WTC11 (cell line): ENCODE results near the gene ARMH2. TPM values are rescaled to one million over a fixed set of nuclear protein-coding genes. Genes with fewer than 3 reads are reported as not detected.
A peak's percentile ranks its signal among the peaks of the same experiment; 100 is the strongest.

ENCODE experiments used
- ATAC-seq: fragments of 200-7000 bp; cut with Tn5 transposase; 2 replicates; pipeline ENCODE4 v1.10.0; 2021; ENCODE audit warnings: mild to moderate bottlenecking, moderate library complexity
- CTCF ChIA-PET: fragments of 300-600 bp; sonication (Branson Sonifier 250); formaldehyde crosslinking; loops from one replicate; lab custom pipeline; 2021; ENCODE audit warnings: antibody characterized with exemption; lab: Charles Lee
- POLR2A ChIA-PET: fragments of 350-600 bp; sonication (Branson Sonifier 250); formaldehyde crosslinking; loops from one replicate; lab custom pipeline; 2021; ENCODE audit warnings: antibody characterized with exemption; lab: Charles Lee
- DNase-seq: peaks from one replicate; pipeline ENCODE4 v3.0.0; 2021; ENCODE audit warnings: low spot score
- H3K27ac Mint-ChIP-seq: 2 replicates; pipeline ENCODE4 v1.8.0; 2021; ENCODE audit warnings: mixed read lengths
- H3K27me3 Mint-ChIP-seq: 2 replicates; pipeline ENCODE4 v1.8.0; 2021; ENCODE audit warnings: low read depth, mild to moderate bottlenecking, moderate library complexity, mixed read lengths
- H3K36me3 Mint-ChIP-seq: 2 replicates; pipeline ENCODE4 v1.8.0; 2021; ENCODE audit warnings: mixed read lengths
- H3K4me1 Mint-ChIP-seq: 2 replicates; pipeline ENCODE4 v1.8.0; 2022; ENCODE audit warnings: mixed read lengths
- H3K4me3 Mint-ChIP-seq: 2 replicates; pipeline ENCODE4 v1.8.0; 2021; ENCODE audit warnings: mild to moderate bottlenecking, moderate library complexity, mixed read lengths
- H3K9me3 Mint-ChIP-seq: 2 replicates; pipeline ENCODE4 v1.8.0; 2021; ENCODE audit warnings: mixed read lengths
- GABPB1 ChIP-seq: sonication (generic); formaldehyde crosslinking; IDR thresholded peaks from 2 replicates; pipeline ENCODE4 v1.8.1; 2023; ENCODE audit warnings: mild to moderate bottlenecking, missing genetic modification reagents
- KAT7 ChIP-seq: sonication (generic); formaldehyde crosslinking; IDR thresholded peaks from 2 replicates; pipeline ENCODE4 v1.8.1; 2023; ENCODE audit warnings: missing genetic modification reagents, mild to moderate bottlenecking, borderline replicate concordance
- NFYB ChIP-seq: sonication (generic); formaldehyde crosslinking; conservative IDR thresholded peaks from 2 replicates; pipeline ENCODE4 v1.8.0; 2022; ENCODE audit warnings: low read depth, missing genetic modification reagents
- SMAD4 ChIP-seq: sonication (generic); formaldehyde crosslinking; IDR thresholded peaks from 2 replicates; pipeline ENCODE4 v1.8.0; 2022; ENCODE audit warnings: mild to moderate bottlenecking, missing genetic modification reagents
- TP53 ChIP-seq: sonication (generic); formaldehyde crosslinking; IDR thresholded peaks from 2 replicates; pipeline ENCODE4 v1.8.1; 2023; ENCODE audit warnings: mild to moderate bottlenecking, missing genetic modification reagents
- ZNF138 ChIP-seq: sonication (generic); formaldehyde crosslinking; conservative IDR thresholded peaks from 2 replicates; pipeline ENCODE4 v1.8.1; 2022; ENCODE audit warnings: mild to moderate bottlenecking, moderate library complexity, missing genetic modification reagents
- ZNF317 ChIP-seq: sonication (generic); formaldehyde crosslinking; IDR thresholded peaks from 2 replicates; pipeline ENCODE4 v1.8.1; 2023; ENCODE audit warnings: low read depth, mild to moderate bottlenecking, moderate library complexity, missing genetic modification reagents, borderline replicate concordance
- total RNA-seq: library from RNA; stranded (reverse); gene quantifications from 3 replicates; pipeline ENCODE4 v1.2.3, GENCODE V29; 2021
- TF ChIP-seq, protein P1 (sequence below): sonication (generic); formaldehyde crosslinking; IDR thresholded peaks from 2 replicates; pipeline ENCODE4 v1.8.0; 2022; ENCODE audit warnings: missing genetic modification reagents
- TF ChIP-seq, protein P2 (sequence below): fragments of 200-600 bp; IDR thresholded peaks from 2 replicates; pipeline ENCODE4 v1.8.0; 2022; ENCODE audit warnings: antibody characterized with exemption
- TF ChIP-seq, protein P3 (sequence below): sonication (generic); formaldehyde crosslinking; IDR thresholded peaks from 2 replicates; pipeline ENCODE4 v1.8.1; 2022; ENCODE audit warnings: low read depth, mild to moderate bottlenecking, moderate library complexity, missing genetic modification reagents, borderline replicate concordance
- TF ChIP-seq, protein P4 (sequence below): fragments of 250-450 bp; sonication (Bioruptor Pico); conservative IDR thresholded peaks from 2 replicates; pipeline ENCODE4 v1.9.0; 2021; ENCODE audit warnings: mild to moderate bottlenecking

The ARMH2 gene
- total RNA-seq, 1 experiment from 2014 or later, result not detected

DNA sequence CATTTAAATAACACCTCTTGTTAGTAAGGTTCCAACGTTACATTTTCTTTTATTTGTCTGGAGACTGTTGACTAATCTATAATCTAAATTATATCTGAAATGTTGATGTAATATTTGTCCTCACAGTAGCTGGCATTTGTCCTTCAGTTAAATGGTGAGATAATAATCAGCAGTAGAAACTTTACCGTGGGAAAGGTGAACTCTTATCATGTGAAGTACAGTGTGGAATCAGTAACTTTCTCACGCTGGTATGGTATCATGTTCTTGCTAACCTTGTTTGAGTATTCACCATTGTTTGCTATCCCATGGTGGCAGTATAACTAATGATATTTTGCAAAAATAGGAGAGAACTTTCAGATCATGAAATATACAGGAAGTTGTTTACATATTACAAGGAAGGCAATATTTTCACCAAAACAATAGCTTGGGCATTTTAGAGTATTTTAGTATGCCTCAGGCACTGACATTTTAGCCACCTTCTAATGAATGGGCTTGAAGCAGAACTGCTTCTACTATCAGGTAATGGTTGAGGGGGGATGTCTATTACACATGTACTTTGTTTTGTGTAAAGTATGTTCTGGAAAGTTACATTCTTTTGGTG lies 19.2 kb downstream of the ARMH2 start:
- H3K4me3 Mint-ChIP-seq, result no peak overlapping the region
- ChIA-PET POLR2A (no interaction called here), CTCF (interaction anchor here (1.6 kb wide), 1 partner anchor 238 kb away, joined by 5 read pairs; no protein-coding TSS in a partner anchor)
- H3K36me3 Mint-ChIP-seq, result peaks cover 57% of the 10 kb centered on the region
- H3K27ac Mint-ChIP-seq, result peak overlapping the region; percentile 53
- DNase-seq (no peak), ATAC-seq (no peak)
- TF ChIP-seq, protein P1, sequence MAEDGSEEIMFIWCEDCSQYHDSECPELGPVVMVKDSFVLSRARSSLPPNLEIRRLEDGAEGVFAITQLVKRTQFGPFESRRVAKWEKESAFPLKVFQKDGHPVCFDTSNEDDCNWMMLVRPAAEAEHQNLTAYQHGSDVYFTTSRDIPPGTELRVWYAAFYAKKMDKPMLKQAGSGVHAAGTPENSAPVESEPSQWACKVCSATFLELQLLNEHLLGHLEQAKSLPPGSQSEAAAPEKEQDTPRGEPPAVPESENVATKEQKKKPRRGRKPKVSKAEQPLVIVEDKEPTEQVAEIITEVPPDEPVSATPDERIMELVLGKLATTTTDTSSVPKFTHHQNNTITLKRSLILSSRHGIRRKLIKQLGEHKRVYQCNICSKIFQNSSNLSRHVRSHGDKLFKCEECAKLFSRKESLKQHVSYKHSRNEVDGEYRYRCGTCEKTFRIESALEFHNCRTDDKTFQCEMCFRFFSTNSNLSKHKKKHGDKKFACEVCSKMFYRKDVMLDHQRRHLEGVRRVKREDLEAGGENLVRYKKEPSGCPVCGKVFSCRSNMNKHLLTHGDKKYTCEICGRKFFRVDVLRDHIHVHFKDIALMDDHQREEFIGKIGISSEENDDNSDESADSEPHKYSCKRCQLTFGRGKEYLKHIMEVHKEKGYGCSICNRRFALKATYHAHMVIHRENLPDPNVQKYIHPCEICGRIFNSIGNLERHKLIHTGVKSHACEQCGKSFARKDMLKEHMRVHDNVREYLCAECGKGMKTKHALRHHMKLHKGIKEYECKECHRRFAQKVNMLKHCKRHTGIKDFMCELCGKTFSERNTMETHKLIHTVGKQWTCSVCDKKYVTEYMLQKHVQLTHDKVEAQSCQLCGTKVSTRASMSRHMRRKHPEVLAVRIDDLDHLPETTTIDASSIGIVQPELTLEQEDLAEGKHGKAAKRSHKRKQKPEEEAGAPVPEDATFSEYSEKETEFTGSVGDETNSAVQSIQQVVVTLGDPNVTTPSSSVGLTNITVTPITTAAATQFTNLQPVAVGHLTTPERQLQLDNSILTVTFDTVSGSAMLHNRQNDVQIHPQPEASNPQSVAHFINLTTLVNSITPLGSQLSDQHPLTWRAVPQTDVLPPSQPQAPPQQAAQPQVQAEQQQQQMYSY (CRISPR knock-in tag), result no peak
- no peaks in the 10 kb centered on the region for H3K9me3 Mint-ChIP-seq
- H3K4me1 Mint-ChIP-seq, result peaks cover 21% of the 10 kb centered on the region
- no peaks in the 10 kb centered on the region for H3K27me3 Mint-ChIP-seq

DNA sequence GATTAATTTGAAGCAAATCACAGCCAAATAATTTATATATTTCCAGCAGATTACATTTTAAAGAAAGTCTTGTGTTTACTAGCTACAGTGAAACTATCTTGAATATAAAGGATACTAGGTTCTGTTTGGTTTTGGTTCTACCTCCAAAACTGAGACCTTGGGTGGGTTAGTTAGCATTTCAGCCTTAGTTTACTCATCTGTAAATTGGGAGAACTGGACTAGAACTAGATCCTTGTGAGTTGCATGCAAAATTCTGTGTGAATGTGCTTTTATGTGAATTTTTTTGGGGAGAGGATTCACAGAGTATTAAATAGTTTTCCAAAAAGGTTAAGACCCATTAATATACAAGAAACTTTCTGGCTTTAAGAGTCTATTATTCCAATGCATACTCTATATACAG lies 19.8 kb downstream of the ARMH2 start:
- ChIA-PET CTCF (interaction anchor here (1.6 kb wide), 1 partner anchor 239 kb away, joined by 5 read pairs; no protein-coding TSS in a partner anchor), POLR2A (no interaction called here)
- DNase-seq (no peak), ATAC-seq (no peak)
- Mint-ChIP-seq H3K4me1 (peaks cover 21% of the 10 kb centered on the region), H3K27me3 (no peaks in the 10 kb centered on the region), H3K4me3 (no peak overlapping the region), H3K36me3 (peaks cover 51% of the 10 kb centered on the region), H3K27ac (no peak overlapping the region), H3K9me3 (no peaks in the 10 kb centered on the region)
- no peak for TF ChIP-seq NFYB (CRISPR knock-in tag)
- no peak for TF ChIP-seq ZNF317 (CRISPR knock-in tag)
- no peak for TF ChIP-seq KAT7 (CRISPR knock-in tag)
- no peak for TF ChIP-seq SMAD4 (CRISPR knock-in tag)
- TF ChIP-seq ZNF138, result no peak

DNA sequence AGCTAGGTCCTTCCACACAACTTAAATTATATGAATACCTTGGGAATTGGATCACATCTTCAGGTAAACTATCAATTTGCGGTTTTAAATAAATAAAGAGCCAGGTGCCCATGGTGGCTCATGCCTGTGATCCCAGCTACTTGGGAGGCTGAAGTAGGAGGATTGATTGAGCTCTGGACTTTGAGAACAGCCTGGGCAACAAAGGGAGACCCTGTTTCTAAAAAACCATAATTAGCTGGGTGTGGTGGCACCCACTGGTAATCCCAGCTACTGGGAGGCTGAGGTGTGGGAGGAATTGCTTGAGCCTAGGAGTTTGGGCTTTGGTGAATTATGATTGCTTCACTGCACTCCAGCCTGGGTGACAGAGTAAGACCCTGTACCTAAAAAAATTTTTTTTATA lies 20.6 kb downstream of the ARMH2 start:
- peak overlapping the region; percentile 39 for H3K4me3 Mint-ChIP-seq
- peaks cover 46% of the 10 kb centered on the region for H3K36me3 Mint-ChIP-seq
- no peak overlapping the region; the same call in 1 of the 2 replicates for H3K27ac Mint-ChIP-seq
- H3K27me3 Mint-ChIP-seq, result no peaks in the 10 kb centered on the region
- POLR2A ChIA-PET, result no interaction called here
- DNase-seq (no peak), ATAC-seq (no peak)
- 0 out of 2 replicates have a peak, but pooled peaks have one; percentile 11 for TF ChIP-seq GABPB1 (CRISPR knock-in tag)
- TF ChIP-seq, protein P2, sequence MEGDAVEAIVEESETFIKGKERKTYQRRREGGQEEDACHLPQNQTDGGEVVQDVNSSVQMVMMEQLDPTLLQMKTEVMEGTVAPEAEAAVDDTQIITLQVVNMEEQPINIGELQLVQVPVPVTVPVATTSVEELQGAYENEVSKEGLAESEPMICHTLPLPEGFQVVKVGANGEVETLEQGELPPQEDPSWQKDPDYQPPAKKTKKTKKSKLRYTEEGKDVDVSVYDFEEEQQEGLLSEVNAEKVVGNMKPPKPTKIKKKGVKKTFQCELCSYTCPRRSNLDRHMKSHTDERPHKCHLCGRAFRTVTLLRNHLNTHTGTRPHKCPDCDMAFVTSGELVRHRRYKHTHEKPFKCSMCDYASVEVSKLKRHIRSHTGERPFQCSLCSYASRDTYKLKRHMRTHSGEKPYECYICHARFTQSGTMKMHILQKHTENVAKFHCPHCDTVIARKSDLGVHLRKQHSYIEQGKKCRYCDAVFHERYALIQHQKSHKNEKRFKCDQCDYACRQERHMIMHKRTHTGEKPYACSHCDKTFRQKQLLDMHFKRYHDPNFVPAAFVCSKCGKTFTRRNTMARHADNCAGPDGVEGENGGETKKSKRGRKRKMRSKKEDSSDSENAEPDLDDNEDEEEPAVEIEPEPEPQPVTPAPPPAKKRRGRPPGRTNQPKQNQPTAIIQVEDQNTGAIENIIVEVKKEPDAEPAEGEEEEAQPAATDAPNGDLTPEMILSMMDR, result no peak
- TF ChIP-seq TP53 (CRISPR knock-in tag), result no peak
- TF ChIP-seq, protein P3, sequence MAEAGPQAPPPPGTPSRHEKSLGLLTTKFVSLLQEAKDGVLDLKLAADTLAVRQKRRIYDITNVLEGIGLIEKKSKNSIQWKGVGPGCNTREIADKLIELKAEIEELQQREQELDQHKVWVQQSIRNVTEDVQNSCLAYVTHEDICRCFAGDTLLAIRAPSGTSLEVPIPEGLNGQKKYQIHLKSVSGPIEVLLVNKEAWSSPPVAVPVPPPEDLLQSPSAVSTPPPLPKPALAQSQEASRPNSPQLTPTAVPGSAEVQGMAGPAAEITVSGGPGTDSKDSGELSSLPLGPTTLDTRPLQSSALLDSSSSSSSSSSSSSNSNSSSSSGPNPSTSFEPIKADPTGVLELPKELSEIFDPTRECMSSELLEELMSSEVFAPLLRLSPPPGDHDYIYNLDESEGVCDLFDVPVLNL (CRISPR knock-in tag), result no peak
- TF ChIP-seq, all 79 proteins: peak for 1
- H3K4me1 Mint-ChIP-seq, result peaks cover 21% of the 10 kb centered on the region
- H3K9me3 Mint-ChIP-seq, result no peaks in the 10 kb centered on the region
- CTCF ChIA-PET, result interaction anchor here (1.6 kb wide), 1 partner anchor 240 kb away, joined by 5 read pairs; no protein-coding TSS in a partner anchor

DNA sequence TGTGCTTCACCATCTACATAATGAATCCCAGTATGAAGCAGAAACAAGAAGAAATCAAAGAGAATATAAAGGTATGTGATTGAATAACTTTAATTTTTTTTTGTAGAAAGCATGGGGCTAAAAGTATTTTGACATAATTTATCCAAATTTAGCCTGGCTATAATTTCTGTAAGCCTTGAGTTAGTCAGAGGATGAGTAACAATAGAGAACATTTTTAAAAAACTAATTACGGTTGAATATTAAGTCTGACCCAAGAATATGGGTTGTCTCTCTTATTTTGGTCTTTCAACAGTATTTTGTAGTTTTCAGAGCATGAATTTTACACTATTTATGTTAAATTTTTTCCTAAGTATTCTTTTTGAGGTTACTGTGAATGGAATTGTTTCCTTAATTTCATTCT lies 21.5 kb downstream of the ARMH2 start:
- Mint-ChIP-seq H3K27me3 (no peaks in the 10 kb centered on the region), H3K9me3 (no peaks in the 10 kb centered on the region)
- POLR2A ChIA-PET, result no interaction called here
- TF ChIP-seq, protein P4, sequence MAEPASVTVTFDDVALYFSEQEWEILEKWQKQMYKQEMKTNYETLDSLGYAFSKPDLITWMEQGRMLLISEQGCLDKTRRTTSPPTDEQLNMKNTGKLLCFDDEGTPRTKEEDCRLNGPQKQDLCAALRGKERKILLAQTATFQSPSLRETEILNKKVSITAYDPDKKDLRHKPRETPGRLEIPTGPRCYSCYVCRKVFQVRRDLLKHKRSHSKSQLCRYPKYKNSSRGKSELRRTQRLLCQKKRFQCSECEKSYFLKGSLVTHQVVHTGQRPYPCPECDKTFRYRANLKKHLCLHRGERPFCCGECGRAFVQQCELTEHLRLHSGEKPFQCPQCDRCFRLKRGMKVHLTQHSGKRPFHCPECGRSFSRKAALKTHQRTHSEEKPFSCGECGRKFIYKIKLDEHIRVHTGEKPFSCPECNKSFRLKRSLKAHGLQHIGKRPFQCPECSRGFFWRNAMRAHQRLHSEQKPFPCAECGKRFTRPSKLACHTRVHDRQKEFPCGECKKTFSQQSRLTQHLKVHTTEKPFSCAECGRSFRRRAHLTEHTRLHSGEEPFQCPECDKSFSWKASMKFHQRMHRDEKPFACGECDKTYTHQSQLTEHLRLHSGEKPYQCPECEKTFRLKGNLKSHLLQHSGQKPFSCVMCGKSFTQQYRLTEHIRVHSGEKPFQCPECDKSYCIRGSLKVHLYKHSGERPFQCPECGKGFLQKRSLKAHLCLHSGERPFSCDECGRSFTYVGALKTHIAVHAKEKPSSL, result no peak
- TF ChIP-seq, all 79 proteins: peak for 0
- Mint-ChIP-seq H3K4me3 (peak overlapping the region; percentile 10; the same call in 1 of the 2 replicates), H3K4me1 (peaks cover 21% of the 10 kb centered on the region), H3K27ac (no peak overlapping the region), H3K36me3 (peaks cover 38% of the 10 kb centered on the region)
- DNase-seq (no peak), ATAC-seq (no peak)
- CTCF ChIA-PET, result no interaction called here
